ENCODE measurements around the gene GIPC1.
"Not testable (repeated sequence)": the region's sequence is repeated elsewhere in the genome, so short reads cannot be mapped to it uniquely, and the experiment has no call there.

The GIPC1 gene

GRCh38 chr19:14472202-14472938, 23.6 kb downstream of the GIPC1 start:
- peak; percentile 70 to 91 for DNase-seq (ENCODE audit: low read depth in 2 of 2, low spot score in 1 of 2)

- DNase-seq (ENCODE audit: low read depth in 2 of 2, low spot score in 1 of 2) = no peak
Observed at GRCh38 chr19:14471436-14472187, 24.3 kb downstream of the GIPC1 start.

DNA sequence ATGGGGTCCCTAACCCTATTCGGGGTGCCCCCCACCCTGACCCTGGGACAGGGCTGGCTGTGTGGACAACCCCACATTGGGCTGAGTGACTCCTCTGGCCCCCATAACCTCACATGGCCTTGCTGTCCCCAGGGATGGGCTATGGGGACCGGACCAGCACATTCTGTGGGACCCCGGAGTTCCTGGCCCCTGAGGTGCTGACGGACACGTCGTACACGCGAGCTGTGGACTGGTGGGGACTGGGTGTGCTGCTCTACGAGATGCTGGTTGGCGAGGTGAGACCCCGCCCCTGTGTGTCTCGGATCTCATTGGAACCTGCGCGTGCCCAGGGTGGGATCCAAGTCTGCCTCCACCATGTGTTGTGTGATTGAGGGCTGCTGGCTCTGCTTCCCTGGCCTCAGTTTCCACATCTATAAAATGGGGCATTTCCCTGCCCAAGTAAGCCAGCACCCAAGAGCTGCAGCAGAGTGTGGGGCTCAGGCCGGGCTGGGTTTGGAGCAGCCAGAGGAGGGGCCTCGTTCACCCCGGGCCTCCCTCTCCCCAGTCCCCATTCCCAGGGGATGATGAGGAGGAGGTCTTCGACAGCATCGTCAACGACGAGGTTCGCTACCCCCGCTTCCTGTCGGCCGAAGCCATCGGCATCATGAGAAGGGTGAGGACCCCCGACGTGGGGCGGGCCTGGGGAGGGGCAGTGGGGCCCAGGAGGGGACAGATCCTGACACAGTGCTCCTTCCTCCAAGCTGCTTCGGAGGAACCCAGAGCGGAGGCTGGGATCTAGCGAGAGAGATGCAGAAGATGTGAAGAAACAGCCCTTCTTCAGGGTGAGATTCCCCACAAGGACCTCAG, 25.7 kb downstream of the GIPC1 start:
- no peak for DNase-seq (ENCODE audit: low read depth in 2 of 2, low spot score in 1 of 2)

GRCh38 chr19:14467816-14468215, 28.1 kb downstream of the GIPC1 start:
- DNase-seq (ENCODE audit: low read depth in 2 of 2, low spot score in 1 of 2) = no peak

- no peak for DNase-seq (ENCODE audit: low read depth in 2 of 2, low spot score in 1 of 2)
Observed at GRCh38 chr19:14467391-14467790, 28.5 kb downstream of the GIPC1 start.

GRCh38 chr19:14463747-14464146, 32.2 kb downstream of the GIPC1 start:
- DNase-seq (ENCODE audit: low read depth in 2 of 2, low spot score in 1 of 2) = no peak

DNA sequence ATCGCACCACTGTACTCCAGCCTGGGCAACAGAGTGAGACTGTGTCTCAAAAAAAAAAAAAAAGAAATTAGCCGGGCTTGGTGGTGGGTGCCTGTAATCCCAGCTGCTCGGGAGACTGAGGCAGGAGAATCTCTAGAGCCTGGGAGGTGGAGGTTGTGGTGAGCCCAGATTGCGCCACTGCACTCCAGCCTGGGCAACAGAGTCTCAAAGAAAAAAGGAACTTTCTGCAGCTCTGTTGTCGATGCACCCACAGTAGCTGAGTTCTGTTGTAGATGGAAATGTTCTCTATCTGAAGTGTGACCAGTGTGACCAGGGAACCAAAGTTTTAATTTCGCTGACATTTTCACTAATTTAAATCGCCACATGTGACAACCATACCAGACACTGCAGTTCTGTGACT, 33.5 kb downstream of the GIPC1 start:
- DNase-seq (ENCODE audit: low read depth in 2 of 2, low spot score in 1 of 2) = not testable (repeated sequence)

DNA sequence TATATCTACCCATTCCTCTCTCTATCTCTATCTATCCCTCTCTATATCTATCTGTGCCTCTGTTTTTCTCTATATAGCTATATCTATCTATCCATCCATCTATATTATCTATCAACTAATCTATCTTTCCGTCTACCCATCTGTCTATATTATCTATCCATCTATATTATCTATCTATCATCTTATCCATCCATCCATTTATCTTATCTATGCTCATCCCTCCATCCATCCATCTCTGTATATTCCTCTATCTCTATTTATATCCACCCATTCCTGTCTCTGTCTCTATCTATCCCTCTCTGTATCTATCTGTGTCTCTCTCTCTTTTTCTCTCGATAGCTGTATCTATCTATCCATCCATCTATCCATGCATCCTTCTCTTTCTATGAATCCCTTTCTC, 35.0 kb downstream of the GIPC1 start:
- DNase-seq (ENCODE audit: low read depth in 2 of 2, low spot score in 1 of 2) = no peak

DNA sequence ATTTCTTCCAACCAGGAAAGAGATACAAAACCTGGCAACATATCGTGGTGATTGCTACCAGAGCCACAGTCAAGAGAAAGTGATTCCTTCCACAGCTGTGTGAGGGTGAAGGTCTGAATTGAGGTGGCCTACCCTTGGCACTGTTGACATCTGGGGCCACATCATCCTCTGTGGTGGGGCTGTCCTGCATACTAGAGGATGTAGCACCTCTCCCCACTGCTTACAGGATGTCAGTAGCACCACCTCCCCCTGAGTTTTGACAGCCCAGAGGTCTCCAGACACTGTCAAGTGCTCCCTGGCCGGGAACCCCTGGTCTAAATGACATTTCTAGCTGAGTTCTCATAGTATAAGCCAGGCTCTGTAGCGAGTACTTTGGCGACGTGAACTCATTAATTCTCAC, 36.2 kb downstream of the GIPC1 start:
- DNase-seq (ENCODE audit: low read depth in 2 of 2, low spot score in 1 of 2) = no peak

- DNase-seq (ENCODE audit: low read depth in 2 of 2, low spot score in 1 of 2) = not testable (repeated sequence)
Observed at GRCh38 chr19:14452303-14452702, 43.6 kb downstream of the GIPC1 start.

DNA sequence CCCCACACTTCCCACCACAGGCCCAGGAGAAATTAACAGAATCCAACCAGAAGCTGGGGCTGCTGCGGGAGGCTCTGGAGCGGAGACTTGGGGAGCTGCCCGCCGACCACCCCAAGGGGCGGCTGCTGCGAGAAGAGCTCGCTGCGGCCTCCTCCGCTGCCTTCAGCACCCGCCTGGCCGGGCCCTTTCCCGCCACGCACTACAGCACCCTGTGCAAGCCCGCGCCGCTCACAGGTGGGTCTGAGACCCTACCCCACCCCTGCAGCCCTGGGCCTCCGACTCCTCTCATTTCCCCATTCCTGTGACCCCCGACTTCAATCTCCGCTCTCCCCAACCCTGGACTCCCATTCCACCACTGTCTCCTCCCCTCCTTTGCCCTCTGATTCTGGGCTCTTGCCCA, 45.1 kb downstream of the GIPC1 start:
- no peak for DNase-seq (ENCODE audit: low read depth in 2 of 2, low spot score in 1 of 2)

DNA sequence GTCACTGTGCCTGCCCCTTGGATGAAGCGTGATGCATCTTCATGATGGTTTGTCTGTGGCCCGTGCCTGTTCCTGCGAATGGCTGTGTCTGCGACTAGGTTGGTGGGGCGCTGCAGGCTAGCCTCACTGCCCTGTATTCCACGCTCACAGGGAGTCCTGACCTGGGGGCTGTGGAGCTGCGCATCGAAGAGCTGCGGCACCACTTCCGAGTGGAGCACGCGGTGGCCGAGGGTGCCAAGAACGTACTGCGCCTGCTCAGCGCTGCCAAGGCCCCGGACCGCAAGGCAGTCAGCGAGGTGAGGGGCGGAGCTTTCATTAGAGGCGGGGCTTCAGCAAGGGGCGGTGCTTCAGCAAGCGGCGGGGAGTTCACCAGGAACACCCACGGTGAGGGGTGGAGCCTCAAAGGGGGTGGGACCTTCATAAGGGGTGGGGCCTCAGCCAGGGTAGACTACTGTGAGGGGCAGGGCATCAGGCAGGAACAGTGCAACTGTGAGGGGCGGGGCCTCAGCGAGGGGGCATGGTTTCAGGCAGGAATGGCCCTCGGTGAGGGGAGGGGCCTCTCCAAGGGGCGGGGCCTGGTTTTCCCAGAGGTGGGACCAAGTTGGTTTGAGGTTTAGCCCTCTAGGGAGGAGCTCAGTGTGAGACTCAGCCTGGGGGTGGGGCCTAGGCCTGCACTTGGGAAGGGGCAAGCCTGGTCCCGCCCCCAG, 45.6 kb downstream of the GIPC1 start:
- DNase-seq (ENCODE audit: low read depth in 2 of 2, low spot score in 1 of 2) = no peak

DNA sequence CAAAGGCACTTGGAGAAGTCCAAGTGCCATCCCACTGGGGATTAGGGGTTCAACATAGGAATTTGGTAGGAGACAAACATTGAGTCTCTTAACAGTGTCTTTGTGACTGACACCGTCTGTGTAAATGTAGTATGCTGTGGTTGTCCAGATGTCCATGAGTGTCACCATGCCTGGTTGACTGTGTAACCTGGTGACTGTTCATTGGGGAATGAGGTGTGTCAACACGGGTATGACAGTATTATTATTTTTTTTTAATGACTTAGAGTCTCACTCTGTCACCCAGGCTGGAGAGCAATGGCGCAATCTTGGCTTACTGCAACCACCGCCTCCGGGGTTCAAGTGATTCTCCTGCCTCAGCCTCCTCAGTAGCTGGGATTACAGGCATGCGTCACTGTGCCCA, 46.6 kb downstream of the GIPC1 start:
- no peak for DNase-seq (ENCODE audit: low read depth in 2 of 2, low spot score in 1 of 2)

DNA sequence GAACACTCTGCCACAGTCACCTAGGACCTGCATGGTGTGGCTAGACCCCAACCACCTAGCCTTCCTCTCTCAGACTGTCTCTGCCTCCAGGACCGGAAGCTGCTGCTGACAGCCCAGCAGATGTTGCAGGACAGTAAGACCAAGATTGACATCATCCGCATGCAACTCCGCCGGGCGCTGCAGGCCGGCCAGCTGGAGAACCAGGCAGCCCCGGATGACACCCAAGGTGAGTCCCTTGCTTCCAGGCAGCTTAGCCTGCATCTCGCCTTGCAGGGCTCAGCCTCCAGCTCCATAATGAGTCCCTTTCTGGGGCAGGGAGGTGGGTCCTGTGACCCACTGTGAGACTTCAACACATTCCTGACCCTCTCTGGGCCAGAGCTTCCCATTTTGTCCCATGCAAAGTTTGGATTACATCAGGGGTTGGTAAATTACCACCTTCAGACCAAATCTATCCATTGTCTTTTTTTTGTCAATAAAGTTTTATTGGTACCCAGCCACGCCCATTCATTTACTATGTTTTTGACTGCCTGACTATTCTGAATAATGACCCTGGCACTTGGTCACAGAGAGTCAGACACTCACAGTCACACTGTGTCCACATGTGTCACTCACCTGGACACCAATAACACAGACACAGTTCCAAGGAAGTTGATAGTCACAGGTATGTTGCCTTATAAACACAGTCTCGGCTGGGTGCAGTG, 49.4 kb downstream of the GIPC1 start:
- DNase-seq (ENCODE audit: low read depth in 2 of 2, low spot score in 1 of 2) = no peak

DNA sequence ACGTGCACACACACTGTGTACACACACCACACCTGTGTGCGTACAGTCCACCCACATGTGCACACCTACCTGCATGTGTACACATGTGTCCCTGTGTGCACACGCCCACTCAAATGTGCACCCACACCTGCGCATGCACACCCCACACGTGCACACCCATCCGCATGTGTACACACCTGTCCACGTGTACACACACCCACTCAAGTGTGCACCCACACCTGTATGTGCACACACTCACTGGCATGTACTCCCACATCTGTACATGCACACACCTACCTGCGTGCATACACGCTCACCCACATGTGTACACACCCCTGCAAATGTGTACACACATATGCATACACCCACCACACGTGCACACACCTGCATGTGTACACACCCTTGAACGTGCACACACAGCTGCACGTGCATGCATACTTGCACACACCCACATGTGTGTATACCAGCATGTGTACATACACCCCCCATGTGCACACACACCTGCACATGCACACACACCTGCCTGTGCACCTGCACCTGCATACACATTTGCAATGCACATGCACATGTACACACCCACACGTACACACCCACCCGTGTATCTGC, 52.2 kb downstream of the GIPC1 start:
- no peak for DNase-seq (ENCODE audit: low read depth in 2 of 2, low spot score in 1 of 2)

GRCh38 chr19:14442891-14443631, 52.9 kb downstream of the GIPC1 start:
- DNase-seq (ENCODE audit: low read depth in 2 of 2, low spot score in 1 of 2) = no peak

DNA sequence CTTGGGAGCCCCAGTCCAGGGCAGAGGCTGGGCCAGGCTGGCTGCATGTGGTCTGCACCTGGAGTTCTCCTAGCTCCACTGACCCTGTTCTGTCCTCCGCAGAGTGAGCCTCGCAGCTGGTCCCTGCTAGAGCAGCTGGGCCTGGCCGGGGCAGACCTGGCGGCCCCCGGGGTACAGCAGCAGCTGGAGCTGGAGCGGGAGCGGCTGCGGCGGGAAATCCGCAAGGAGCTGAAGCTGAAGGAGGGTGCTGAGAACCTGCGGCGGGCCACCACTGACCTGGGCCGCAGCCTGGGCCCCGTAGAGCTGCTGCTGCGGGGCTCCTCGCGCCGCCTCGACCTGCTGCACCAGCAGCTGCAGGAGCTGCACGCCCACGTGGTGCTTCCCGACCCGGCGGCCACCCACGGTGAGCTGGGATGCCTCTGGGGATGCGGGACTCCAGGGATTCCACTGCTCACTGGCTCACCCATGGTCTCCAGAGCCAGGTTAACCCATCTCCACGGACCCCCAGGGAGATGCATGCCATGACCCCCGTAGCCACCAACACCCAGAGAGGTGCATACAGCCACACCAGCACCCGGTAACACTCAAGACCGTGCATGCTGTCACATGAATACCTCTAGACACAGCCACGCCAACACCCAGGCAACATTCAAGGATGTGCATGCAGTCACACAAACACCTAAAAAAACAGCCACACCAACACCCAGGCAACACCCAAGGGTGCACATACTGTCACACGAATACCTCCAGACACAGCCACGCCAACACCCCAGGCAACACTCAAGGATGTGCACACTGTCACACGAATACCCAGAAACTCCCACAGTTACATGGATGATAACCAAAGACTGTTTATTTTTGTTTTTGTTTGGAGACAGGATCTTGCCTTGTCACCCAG, 54.6 kb downstream of the GIPC1 start:
- no peak for DNase-seq (ENCODE audit: low read depth in 2 of 2, low spot score in 1 of 2)

DNA sequence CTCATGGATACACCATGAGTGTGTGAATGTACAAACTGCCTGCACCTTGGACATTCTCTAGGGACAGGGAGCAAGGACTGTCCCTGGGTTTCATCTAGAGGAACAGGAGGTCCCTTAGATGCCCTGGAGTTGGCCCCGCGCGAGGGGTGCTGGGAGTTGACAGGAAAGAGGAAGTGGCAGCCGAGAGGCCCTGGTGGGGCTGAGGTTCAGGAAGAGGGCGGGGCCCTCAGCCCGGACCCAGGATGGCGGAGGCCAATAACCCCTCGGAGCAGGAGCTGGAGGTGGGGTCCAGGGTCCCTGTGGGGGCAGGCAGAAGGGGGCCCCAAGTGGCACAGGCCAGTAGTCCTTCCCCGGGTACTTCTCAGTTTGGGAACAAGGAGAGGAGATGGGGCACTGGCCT, 55.9 kb downstream of the GIPC1 start:
- DNase-seq (ENCODE audit: low read depth in 2 of 2, low spot score in 1 of 2) = peak in 1 of 2 donors; percentile 63
